RWPE2 (cell line): ENCODE results near the gene SLC35C1.
A peak's percentile ranks its signal among the peaks of the same experiment; 100 is the strongest.

Experiments
- ATAC-seq: fragments of 200-7000 bp; cut with Tn5 transposase; 3 replicates; pipeline ENCODE4 v1.9.1; 2021; ENCODE audit warnings: low read depth
- DNase-seq: peaks from one replicate; pipeline ENCODE4 v3.0.0-alpha.2; 2020; ENCODE audit warnings: low spot score
- H3K27ac ChIP-seq: fragments of 450-650 bp; 2 replicates; pipeline ENCODE4 v1.5.1; 2017; ENCODE audit warnings: mild to moderate bottlenecking; ENCODE audit not compliant: poor library complexity, severe bottlenecking
- H3K27me3 ChIP-seq: fragments of 250-450 bp; sonication (Bioruptor Pico); 2 replicates; pipeline ENCODE4 v1.5.1; 2021; ENCODE audit warnings: mild to moderate bottlenecking, moderate library complexity; ENCODE audit not compliant: insufficient read depth, poor library complexity, severe bottlenecking
- H3K36me3 ChIP-seq: fragments of 250-450 bp; sonication (Bioruptor Pico); 2 replicates; pipeline ENCODE4 v1.5.1; 2020; ENCODE audit warnings: low read depth, mild to moderate bottlenecking, moderate library complexity
- H3K4me1 ChIP-seq: fragments of 250-450 bp; sonication (Bioruptor Pico); 2 replicates; pipeline ENCODE4 v1.5.1; 2021; ENCODE audit warnings: mild to moderate bottlenecking, moderate library complexity; ENCODE audit not compliant: insufficient read depth, poor library complexity, severe bottlenecking
- H3K4me3 ChIP-seq: fragments of 250-450 bp; sonication (Bioruptor Pico); 2 replicates; pipeline ENCODE4 v1.5.1; 2021; ENCODE audit warnings: mild to moderate bottlenecking, moderate library complexity; ENCODE audit not compliant: severe bottlenecking
- H3K9me3 ChIP-seq: fragments of 250-450 bp; sonication (Bioruptor Pico); 2 replicates; pipeline ENCODE4 v1.5.1; 2021; ENCODE audit warnings: mild to moderate bottlenecking, moderate library complexity; ENCODE audit not compliant: severe bottlenecking
- CTCF ChIP-seq: fragments of 450-650 bp; IDR thresholded peaks from one replicate; pipeline ENCODE4 v1.5.1; 2017; ENCODE audit warnings: mild to moderate bottlenecking, moderate library complexity; ENCODE audit not compliant: poor library complexity, severe bottlenecking

Gene SLC35C1

GRCh38 chr11:45846174-45846675, 41.3 kb downstream of the SLC35C1 start:
- Histone ChIP-seq H3K36me3 (no peaks in the 10 kb centered on the region), H3K27ac (no peak overlapping the region), H3K27me3 (no peaks in the 10 kb centered on the region), H3K4me1 (peaks cover 4% of the 10 kb centered on the region), H3K4me3 (no peak overlapping the region), H3K9me3 (no peaks in the 10 kb centered on the region)
- no peak for TF ChIP-seq CTCF
- no peak for DNase-seq
- ATAC-seq, result no peak

GRCh38 chr11:45846974-45847910, 42.3 kb downstream of the SLC35C1 start, which contains the start of gene CRY2:
TSS of gene CRY2 (plus strand) at chr11:45847475. CDS start at chr11:45847491, 16 bp downstream.
- H3K4me1 ChIP-seq, result peaks cover 4% of the 10 kb centered on the region
- H3K9me3 ChIP-seq, result no peaks in the 10 kb centered on the region
- no peaks in the 10 kb centered on the region for H3K27me3 ChIP-seq
- no peak for TF ChIP-seq CTCF
- H3K4me3 ChIP-seq, result peak within 1 kb of the TSS; percentile 90
- no peaks in the 10 kb centered on the region for H3K36me3 ChIP-seq
- peak; percentile 97 for DNase-seq
- no peak within 1 kb of the TSS for H3K27ac ChIP-seq
- ATAC-seq, result peak; percentile 83

- no peaks in the 10 kb centered on the region for H3K9me3 ChIP-seq
- no peak overlapping the region for H3K27ac ChIP-seq
- H3K36me3 ChIP-seq, result no peaks in the 10 kb centered on the region
- H3K27me3 ChIP-seq, result no peaks in the 10 kb centered on the region
- ATAC-seq (peak; percentile 54), DNase-seq (no peak)
- peaks cover 4% of the 10 kb centered on the region for H3K4me1 ChIP-seq
- peak; percentile 3 for TF ChIP-seq CTCF
- H3K4me3 ChIP-seq, result peak overlapping the region; percentile 90
Observed at GRCh38 chr11:45847911-45848316, 43.0 kb downstream of the SLC35C1 start.

- Histone ChIP-seq H3K27me3 (no peaks in the 10 kb centered on the region), H3K36me3 (no peaks in the 10 kb centered on the region), H3K4me3 (no peak overlapping the region), H3K27ac (no peak overlapping the region), H3K4me1 (peaks cover 4% of the 10 kb centered on the region), H3K9me3 (no peaks in the 10 kb centered on the region)
- no peak for ATAC-seq
- DNase-seq, result no peak
- peak; percentile 3 for TF ChIP-seq CTCF
Observed at GRCh38 chr11:45848654-45849081, 43.7 kb downstream of the SLC35C1 start.
